ENCODE data around the gene FAM83B.
"Not testable (repeated sequence)": the region's sequence is repeated elsewhere in the genome, so short reads cannot be mapped to it uniquely, and the experiment has no call there.

The FAM83B gene

GRCh38 chr6:54897462-54898189 is 51.1 kb downstream of the FAM83B start:
- DNase-seq (ENCODE audit: low read depth in 3 of 3), result no peak

- no peak for DNase-seq (ENCODE audit: low read depth in 3 of 3)
Measured at GRCh38 chr6:54898767-54899166, 52.2 kb downstream of the FAM83B start.

- DNase-seq (ENCODE audit: low read depth in 3 of 3), result no peak
Measured at GRCh38 chr6:54899442-54899841, 52.9 kb downstream of the FAM83B start.

- no peak for DNase-seq (ENCODE audit: low read depth in 3 of 3)
Measured at GRCh38 chr6:54899986-54900385, 53.4 kb downstream of the FAM83B start.

- no peak for DNase-seq (ENCODE audit: low read depth in 3 of 3)
Measured at GRCh38 chr6:54900666-54901065, 54.1 kb downstream of the FAM83B start.

- DNase-seq (ENCODE audit: low read depth in 3 of 3), result no peak
Measured at GRCh38 chr6:54903884-54904283, 57.3 kb downstream of the FAM83B start.

- DNase-seq (ENCODE audit: low read depth in 3 of 3), result no peak
Measured at GRCh38 chr6:54907355-54907754, 60.8 kb downstream of the FAM83B start.

- DNase-seq (ENCODE audit: low read depth in 3 of 3), result no peak
Measured at GRCh38 chr6:54909184-54909583, 62.6 kb downstream of the FAM83B start.

GRCh38 chr6:54910431-54910884 is 63.9 kb downstream of the FAM83B start:
- DNase-seq (ENCODE audit: low read depth in 3 of 3), result no peak

- DNase-seq (ENCODE audit: low read depth in 3 of 3), result no peak
Measured at GRCh38 chr6:54910921-54911320, 64.3 kb downstream of the FAM83B start.

- DNase-seq (ENCODE audit: low read depth in 3 of 3), result no peak
Measured at GRCh38 chr6:54913211-54913610, 66.6 kb downstream of the FAM83B start.

GRCh38 chr6:54916858-54917257 is 70.3 kb downstream of the FAM83B start:
- no peak for DNase-seq (ENCODE audit: low read depth in 3 of 3)

GRCh38 chr6:54920628-54921027 is 74.1 kb downstream of the FAM83B start:
- no peak for DNase-seq (ENCODE audit: low read depth in 3 of 3)

- no peak for DNase-seq (ENCODE audit: low read depth in 3 of 3)
Measured at GRCh38 chr6:54921891-54922290, 75.3 kb downstream of the FAM83B start.

- DNase-seq (ENCODE audit: low read depth in 3 of 3), result no peak
Measured at GRCh38 chr6:54929245-54929909, 82.8 kb downstream of the FAM83B start.

GRCh38 chr6:54932622-54933021 is 86.1 kb downstream of the FAM83B start:
- no peak for DNase-seq (ENCODE audit: low read depth in 3 of 3)

- no peak for DNase-seq (ENCODE audit: low read depth in 3 of 3)
Measured at GRCh38 chr6:54935739-54936138, 89.2 kb downstream of the FAM83B start.

GRCh38 chr6:54937371-54937770 is 90.8 kb downstream of the FAM83B start:
- DNase-seq (ENCODE audit: low read depth in 3 of 3), result no peak

- no peak for DNase-seq (ENCODE audit: low read depth in 3 of 3)
Measured at GRCh38 chr6:54957698-54958097, 111.1 kb downstream of the FAM83B start.

- DNase-seq (ENCODE audit: low read depth in 3 of 3), result no peak
Measured at GRCh38 chr6:54958446-54958845, 111.9 kb downstream of the FAM83B start.

- DNase-seq (ENCODE audit: low read depth in 3 of 3), result no peak
Measured at GRCh38 chr6:54959820-54960219, 113.2 kb downstream of the FAM83B start.

GRCh38 chr6:54961372-54961771 is 114.8 kb downstream of the FAM83B start:
- not testable (repeated sequence) for DNase-seq (ENCODE audit: low read depth in 3 of 3)

GRCh38 chr6:54970337-54970736 is 123.8 kb downstream of the FAM83B start:
- no peak for DNase-seq (ENCODE audit: low read depth in 3 of 3)

All from stimulated activated CD4-positive, alpha-beta T cell treated with anti-CD3 and anti-CD28 coated beads, TNF-alpha, amount 100 ng/mL, for 4 hours (primary cell).